Endometrial microvascular endothelial cells (primary cell): Measurements from ENCODE around the gene LCP2. TPM values are rescaled to one million over a fixed set of nuclear protein-coding genes. Genes with fewer than 3 reads are reported as not detected.

Experiments
- in situ Hi-C: cut with HindIII; loops from 2 replicates; pipeline ENCODE4 v1.10.0; 2017; ENCODE audit warnings: low sequenced_read_pairs, low pct_unique_long_range_greater_than_20kb; ENCODE audit errors: inconsistent ontology term
- total RNA-seq: library from RNA; depleted of rRNA; stranded (reverse); fragments of >200 nt; gene quantifications from one replicate; pipeline ENCODE4 v1.2.3, GENCODE V29; 2015; ENCODE audit errors: inconsistent ontology term

The LCP2 gene
- total RNA-seq, 1 donor from 2014 or later: 45.5 TPM

GRCh38 chr5:170201311-170201710, 96.3 kb downstream of the LCP2 start:
- in situ Hi-C loops: no loop called here

DNA sequence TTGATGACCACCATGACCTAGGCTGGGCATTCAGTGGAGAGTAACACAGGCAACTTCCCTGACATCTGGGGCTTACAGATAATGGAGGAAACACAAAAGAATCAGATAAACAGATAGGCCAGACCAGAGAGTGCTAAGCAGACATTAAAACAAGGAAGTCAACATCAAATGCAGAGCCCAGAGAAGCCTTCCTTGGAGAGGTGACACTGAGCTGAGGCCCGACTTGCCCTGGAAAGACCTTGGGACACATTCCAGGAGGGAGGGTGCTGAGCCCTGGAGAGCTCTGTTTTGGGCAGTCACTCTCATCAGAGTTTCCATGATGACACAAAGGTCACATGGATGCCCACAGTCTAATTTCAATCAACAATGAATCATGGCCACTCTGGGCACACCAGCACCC, 96.7 kb downstream of the LCP2 start:
- in situ Hi-C loops: no loop called here

Other genes starting within 250 kb of the LCP2 start
- not detected for gene FOXI1, start 191.9 kb downstream of the LCP2 start, total RNA-seq
- not detected for gene C5orf58, start 64.8 kb downstream of the LCP2 start, total RNA-seq
- 0.09 TPM for gene KCNMB1, start 91.6 kb upstream of the LCP2 start, total RNA-seq
- not detected for gene KCNIP1, start 206.2 kb upstream of the LCP2 start, total RNA-seq